H1 (cell line): ENCODE results near the gene VWA2. TPM values are rescaled to one million over a fixed set of nuclear protein-coding genes. Genes with fewer than 3 reads are reported as not detected.

Source experiments
- CTCF ChIA-PET: fragments of 300-600 bp; sonication (Branson Sonifier 250); formaldehyde crosslinking; loops from one replicate; lab custom pipeline; 2021; ENCODE audit not compliant: partially characterized antibody; lab: Charles Lee
- POLR2A ChIA-PET: fragments of 300-600 bp; sonication (Branson Sonifier 250); formaldehyde crosslinking; loops from one replicate; lab custom pipeline; 2021; ENCODE audit warnings: inconsistent platforms; ENCODE audit not compliant: partially characterized antibody; lab: Charles Lee
- DNase-seq, 2 experiments: peaks; one replicate each; pipeline versions ENCODE4 v3.0.0 to v3.0.0-alpha.2; 2010 to 2022; ENCODE audit warnings: low spot score in 2 of 2, low read depth in 1 of 2, mixed read lengths in 1 of 2
- FAIRE-seq: peaks from 2 replicates; lab custom pipeline; 2011; peaks lifted over from hg19 to GRCh38; lab: Jason Lieb, UNC
- H2AFZ ChIP-seq: 2 replicates; pipeline ENCODE4 v1.8.1; 2012; ENCODE audit warnings: low read length, inconsistent platforms
- H2AK5ac ChIP-seq: 2 replicates; pipeline ENCODE4 v1.6.1; 2013; ENCODE audit warnings: low read depth, low read length
- H2BK120ac ChIP-seq: replicated peaks from 2 replicates; pipeline ENCODE3; 2013; ENCODE audit warnings: low read depth, low read length, inconsistent platforms
- H2BK12ac ChIP-seq: 2 replicates; pipeline ENCODE4 v1.6.1; 2013; ENCODE audit warnings: low read depth, low read length
- H2BK15ac ChIP-seq: 2 replicates; pipeline ENCODE4 v1.6.1; 2013; ENCODE audit warnings: low read length
- H2BK20ac ChIP-seq: 2 replicates; pipeline ENCODE4 v1.6.1; 2013; ENCODE audit warnings: low read length
- H2BK5ac ChIP-seq: 2 replicates; pipeline ENCODE4 v1.6.1; 2013; ENCODE audit warnings: low read depth, low read length
- H3K14ac ChIP-seq: 2 replicates; pipeline ENCODE4 v1.6.1; 2013; ENCODE audit warnings: inconsistent platforms; ENCODE audit not compliant: insufficient read length
- H3K18ac ChIP-seq: 2 replicates; pipeline ENCODE4 v1.6.1; 2013; ENCODE audit warnings: low read length; ENCODE audit errors: extremely low read depth
- H3K23ac ChIP-seq: 2 replicates; pipeline ENCODE4 v1.6.1; 2013; ENCODE audit warnings: inconsistent platforms; ENCODE audit not compliant: insufficient read length
- H3K23me2 ChIP-seq: 2 replicates; pipeline ENCODE4 v1.6.1; 2013; ENCODE audit warnings: low read depth, low read length
- H3K27ac ChIP-seq: 2 replicates; pipeline ENCODE4 v1.6.1; 2011; ENCODE audit warnings: low read depth, low read length, inconsistent platforms
- H3K27me3 ChIP-seq, 4 experiments: replicated peaks in 1 of 4; 1 replicate in 1 of 4; 2 replicates in 3 of 4; pipeline versions ENCODE4 v1.6.1 to v1.8.1; 2011 to 2013; ENCODE audit warnings: low read length in 3 of 4, mild to moderate bottlenecking in 3 of 4, inconsistent platforms in 2 of 4, mixed read lengths in 2 of 4, moderate library complexity in 1 of 4; ENCODE audit not compliant: control insufficient read depth in 3 of 4, insufficient read depth in 3 of 4; ENCODE audit errors: extremely low read depth in 1 of 4
- H3K36me3 ChIP-seq, 4 experiments: 2 replicates each; pipeline versions ENCODE4 v1.6.1 to v1.8.1; 2011 to 2013; ENCODE audit warnings: mild to moderate bottlenecking in 4 of 4, low read length in 3 of 4, moderate library complexity in 2 of 4, control low read depth in 1 of 4, inconsistent platforms in 1 of 4; ENCODE audit not compliant: insufficient read depth in 4 of 4, control insufficient read depth in 2 of 4
- H3K4ac ChIP-seq: replicated peaks from 2 replicates; pipeline ENCODE3; 2013; ENCODE audit warnings: low read length, low read depth, mixed read lengths, inconsistent platforms; ENCODE audit not compliant: insufficient read length
- H3K4me1 ChIP-seq, 4 experiments: replicated peaks in 1 of 4; 1 replicate in 1 of 4; 2 replicates in 3 of 4; pipeline versions ENCODE4 v1.6.1 to v1.8.1; 2011 to 2013; ENCODE audit warnings: low read length in 3 of 4, inconsistent platforms in 2 of 4, mixed read lengths in 1 of 4; ENCODE audit not compliant: insufficient read depth in 4 of 4, control insufficient read depth in 3 of 4
- H3K4me2 ChIP-seq, 2 experiments: 2 replicates each; pipeline versions ENCODE4 v1.6.1 to v1.8.1; 2011 to 2013; ENCODE audit warnings: low read depth in 2 of 2, low read length in 2 of 2, control low read depth in 1 of 2, inconsistent platforms in 1 of 2, mild to moderate bottlenecking in 1 of 2; ENCODE audit not compliant: insufficient read depth in 1 of 2
- H3K4me3 ChIP-seq, 4 experiments: fragments of 200-600, 300-600 bp in 1 of 4; sonication (generic), shearing (Covaris generic), sonication (Bioruptor Twin) in 1 of 4; 2 replicates each; pipeline versions ENCODE4 v1.5.1 to v1.8.1; 2011 to 2016; ENCODE audit warnings: low read length in 4 of 4, low read depth in 3 of 4, control low read depth in 2 of 4, inconsistent platforms in 2 of 4, mild to moderate bottlenecking in 2 of 4, mixed read lengths in 1 of 4, moderate library complexity in 1 of 4; ENCODE audit not compliant: insufficient read depth in 2 of 4; ENCODE audit errors: extremely low read depth in 1 of 4
- H3K56ac ChIP-seq: replicated peaks from 2 replicates; pipeline ENCODE3; 2013; ENCODE audit warnings: low read depth, mild to moderate bottlenecking, mixed read lengths, low read length, inconsistent platforms; ENCODE audit not compliant: insufficient read length
- H3K79me1 ChIP-seq: 2 replicates; pipeline ENCODE4 v1.6.1; 2013; ENCODE audit warnings: low read depth, low read length, control low read depth
- H3K79me2 ChIP-seq, 2 experiments: 2 replicates each; pipeline versions ENCODE4 v1.6.1 to v1.8.1; 2012 to 2013; ENCODE audit warnings: low read length in 2 of 2, mild to moderate bottlenecking in 2 of 2, inconsistent platforms in 1 of 2; ENCODE audit not compliant: insufficient read depth in 2 of 2, control insufficient read depth in 1 of 2
- H3K9ac ChIP-seq, 4 experiments: replicated peaks in 1 of 4; 1 replicate in 1 of 4; 2 replicates in 3 of 4; pipeline versions ENCODE4 v1.6.1 to v1.8.1; 2011 to 2013; ENCODE audit warnings: low read depth in 3 of 4, low read length in 3 of 4, control low read depth in 2 of 4, mild to moderate bottlenecking in 2 of 4, moderate library complexity in 2 of 4, inconsistent platforms in 1 of 4; ENCODE audit errors: extremely low read depth in 1 of 4
- H3K9me3 ChIP-seq, 2 experiments: 2 replicates each; pipeline versions ENCODE4 v1.6.1 to v1.8.1; 2012 to 2013; ENCODE audit warnings: mild to moderate bottlenecking in 2 of 2, moderate library complexity in 2 of 2, control low read depth in 1 of 2, inconsistent platforms in 1 of 2, low read depth in 1 of 2, low read length in 1 of 2, mixed read lengths in 1 of 2; ENCODE audit not compliant: insufficient read depth in 2 of 2
- H4K20me1 ChIP-seq, 2 experiments: replicated peaks in 1 of 2; 2 replicates each; pipeline versions ENCODE3 to v1.8.1; 2011 to 2013; ENCODE audit warnings: inconsistent platforms in 2 of 2, low read length in 2 of 2, mild to moderate bottlenecking in 1 of 2; ENCODE audit not compliant: insufficient read depth in 2 of 2, control insufficient read depth in 1 of 2
- H4K5ac ChIP-seq: 2 replicates; pipeline ENCODE4 v1.6.1; 2013; ENCODE audit warnings: low read length, low read depth, mixed read lengths, inconsistent platforms; ENCODE audit not compliant: insufficient read length
- H4K8ac ChIP-seq: 2 replicates; pipeline ENCODE4 v1.8.0; 2013; ENCODE audit warnings: mild to moderate bottlenecking, moderate library complexity, low read length, inconsistent platforms; ENCODE audit not compliant: insufficient read depth; ENCODE audit errors: extremely low read depth
- H4K91ac ChIP-seq: replicated peaks from 2 replicates; pipeline ENCODE3; 2013; ENCODE audit warnings: low read length, mixed read lengths, inconsistent platforms; ENCODE audit not compliant: insufficient read length
- ATF3 ChIP-seq: IDR thresholded peaks from 2 replicates; pipeline ENCODE4 v1.6.1; 2011; ENCODE audit warnings: low read depth, mild to moderate bottlenecking, low read length; ENCODE audit not compliant: insufficient read depth
- GTF2F1 ChIP-seq: IDR thresholded peaks from 2 replicates; pipeline ENCODE4 v1.6.1; 2012; ENCODE audit warnings: low read depth, low read length, improper control_type of control experiment, borderline replicate concordance
- KDM5A ChIP-seq: fragments of 200-600 bp; IDR thresholded peaks from 2 replicates; pipeline ENCODE4 v1.7.1; 2012; ENCODE audit warnings: mild to moderate bottlenecking, low read length, inconsistent platforms, mixed read lengths
- WGBS, 2 experiments: shearing (Covaris generic) in 1 of 2; methylation state at CpG; one replicate each; pipeline versions ENCODE4 v1.1.6 to v1.1.7; 2013 to 2015; ENCODE audit warnings: low lambda C conversion rate in 2 of 2, mixed read lengths in 2 of 2, inconsistent platforms in 1 of 2, low coverage in 1 of 2, missing lambda C conversion rate in 1 of 2; ENCODE audit not compliant: insufficient replicate concordance in 2 of 2, insufficient coverage in 1 of 2, insufficient read length in 1 of 2; ENCODE audit errors: extremely low coverage in 1 of 2, missing lambda C conversion rate in 1 of 2; 5-methylcytosine and 5-hydroxymethylcytosine counted together
- polyA plus RNA-seq, 7 experiments: library from polyadenylated mRNA; depleted of rRNA in 3 of 7; stranded (reverse) in 5 of 7; unstranded in 2 of 7; fragments of >200 nt in 5 of 7; fragments of 200-250 nt in 2 of 7; gene quantifications; 1 replicate in 5 of 7; 2 replicates in 1 of 7; 4 replicates in 1 of 7; pipeline versions ENCODE4 v1.2.1 to v1.2.3, GENCODE V29; 2011 to 2013; ENCODE audit warnings: missing spikeins in 2 of 7, mixed read lengths in 2 of 7
- total RNA-seq: library from RNA; stranded (reverse); fragmentation: NEBNext Ultra II Directional; extraction: Animal tissue kit (Norgen Biotek cat#: 25700); gene quantifications from 2 replicates; pipeline ENCODE4 v1.2.1, GENCODE V29; 2021
- TF ChIP-seq, protein P1 (sequence below): IDR thresholded peaks from 2 replicates; pipeline ENCODE4 v1.6.1; 2012; ENCODE audit warnings: low read length, inconsistent platforms

VWA2 gene
- total and polyA plus RNA-seq, 2 of the 8 experiments (the other 6 are each of a cell fraction or from before 2014, with no cell fraction given): 2.8 to 2.9 TPM

DNA sequence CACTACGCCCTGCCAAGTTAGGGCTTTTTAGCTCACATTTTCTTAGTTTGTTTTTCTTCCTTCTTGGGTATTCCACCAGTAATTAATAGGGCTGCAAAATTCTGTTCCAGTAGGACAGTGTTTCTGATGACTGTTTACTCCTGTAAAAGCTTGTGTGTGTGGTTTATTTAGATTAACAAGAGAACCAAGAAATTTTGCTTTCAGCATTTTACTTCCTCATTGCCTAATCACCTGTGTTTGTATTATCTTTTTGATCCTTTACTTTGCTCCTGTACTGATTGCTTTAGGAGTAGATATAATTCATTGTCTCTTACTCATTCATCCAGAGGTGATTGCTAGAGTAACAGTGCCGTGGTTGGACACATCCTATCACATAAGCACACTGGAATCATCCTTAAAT lies 32.2 kb upstream of the VWA2 start:
- Histone ChIP-seq H3K23ac (no peak overlapping the region), H3K56ac (no peak overlapping the region), H2BK120ac (no peak overlapping the region), H2AK5ac (no peak overlapping the region), H2BK5ac (no peak overlapping the region), H3K4me1 (peaks cover 0 to 3% (median 1%) of the 10 kb centered on the region in 4 experiments; a peak in 2 of 7 replicates), H2BK15ac (no peak overlapping the region), H3K4me3 (no peak overlapping the region), H3K4ac (no peak overlapping the region), H4K5ac (no peak overlapping the region), H3K14ac (no peak overlapping the region), H3K23me2 (no peaks in the 10 kb centered on the region), H2AFZ (no peak overlapping the region), H4K20me1 (no peaks in the 10 kb centered on the region), H3K18ac (no peak overlapping the region), H3K4me2 (no peak overlapping the region), H3K27ac (no peak overlapping the region), H4K91ac (no peak overlapping the region), H3K9ac (no peak overlapping the region), H3K27me3 (no peaks in the 10 kb centered on the region), H3K79me1 (no peaks in the 10 kb centered on the region), H3K79me2 (no peaks in the 10 kb centered on the region), H4K8ac (no peak overlapping the region), H2BK12ac (no peak overlapping the region), H3K36me3 (no peaks in the 10 kb centered on the region), H2BK20ac (no peak overlapping the region), H3K9me3 (no peaks in the 10 kb centered on the region)
- FAIRE-seq (no peak), DNase-seq (no peak)
- ChIA-PET POLR2A (interaction anchor here (0.8 kb wide), 1 partner anchor 33 kb away, joined by 3 read pairs; no protein-coding TSS in a partner anchor), CTCF (interaction anchor here (0.6 kb wide), 1 partner anchor 15 kb away, joined by 3 read pairs; no protein-coding TSS in a partner anchor)
- WGBS, 2 experiments: 68% methylated on average over 2 of the region's 2 CpGs; no CpG with 5 or more reads in 1 of the 2 experiments
- TF ChIP-seq ATF3 (no peak), KDM5A (no peak), GTF2F1 (no peak)
- TF ChIP-seq, protein P1, sequence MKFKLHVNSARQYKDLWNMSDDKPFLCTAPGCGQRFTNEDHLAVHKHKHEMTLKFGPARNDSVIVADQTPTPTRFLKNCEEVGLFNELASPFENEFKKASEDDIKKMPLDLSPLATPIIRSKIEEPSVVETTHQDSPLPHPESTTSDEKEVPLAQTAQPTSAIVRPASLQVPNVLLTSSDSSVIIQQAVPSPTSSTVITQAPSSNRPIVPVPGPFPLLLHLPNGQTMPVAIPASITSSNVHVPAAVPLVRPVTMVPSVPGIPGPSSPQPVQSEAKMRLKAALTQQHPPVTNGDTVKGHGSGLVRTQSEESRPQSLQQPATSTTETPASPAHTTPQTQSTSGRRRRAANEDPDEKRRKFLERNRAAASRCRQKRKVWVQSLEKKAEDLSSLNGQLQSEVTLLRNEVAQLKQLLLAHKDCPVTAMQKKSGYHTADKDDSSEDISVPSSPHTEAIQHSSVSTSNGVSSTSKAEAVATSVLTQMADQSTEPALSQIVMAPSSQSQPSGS: no peak
